Activated CD4-positive, alpha-beta T cell treated with anti-CD3 and anti-CD28 coated beads, Interleukin-2, Interleukin-6, amounts not matched to agents 100 ng/mL and 50 ng/mL, durations not matched to agents 16 hours and 8 hours (primary cell): ENCODE measurements around the gene METAP2.

Experiments used
- DNase-seq: peaks from one replicate; pipeline ENCODE4 v3.0.0-alpha.2; 2020

METAP2 gene

GRCh38 chr12:95553197-95553943 lies 79.4 kb downstream of the METAP2 start:
- no peak for DNase-seq

DNA sequence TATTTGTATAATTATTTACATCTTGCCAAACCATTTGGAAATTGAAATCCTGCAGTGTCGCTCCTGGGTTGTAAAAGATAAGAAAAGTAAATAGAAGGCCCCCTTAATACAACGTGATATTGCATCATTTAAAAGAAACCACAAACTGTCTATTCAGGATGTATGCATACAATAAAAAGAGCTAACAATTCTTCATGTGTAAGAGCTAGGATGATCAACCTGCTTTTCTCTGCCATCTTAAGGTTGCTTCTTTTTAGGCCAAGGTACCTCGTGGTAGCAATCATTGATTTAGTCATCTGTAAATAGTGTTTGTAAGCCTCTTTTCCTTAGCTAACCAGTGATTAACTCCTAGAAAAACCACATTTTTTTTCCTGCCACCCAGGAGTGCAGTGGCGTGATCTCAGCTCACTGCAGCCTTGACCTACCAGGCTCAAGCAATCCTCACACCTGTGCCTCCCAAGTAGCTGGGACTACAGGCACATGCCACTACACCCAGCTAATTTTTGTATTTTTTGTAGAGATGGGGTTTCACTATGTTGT lies 80.7 kb downstream of the METAP2 start:
- no peak for DNase-seq

DNA sequence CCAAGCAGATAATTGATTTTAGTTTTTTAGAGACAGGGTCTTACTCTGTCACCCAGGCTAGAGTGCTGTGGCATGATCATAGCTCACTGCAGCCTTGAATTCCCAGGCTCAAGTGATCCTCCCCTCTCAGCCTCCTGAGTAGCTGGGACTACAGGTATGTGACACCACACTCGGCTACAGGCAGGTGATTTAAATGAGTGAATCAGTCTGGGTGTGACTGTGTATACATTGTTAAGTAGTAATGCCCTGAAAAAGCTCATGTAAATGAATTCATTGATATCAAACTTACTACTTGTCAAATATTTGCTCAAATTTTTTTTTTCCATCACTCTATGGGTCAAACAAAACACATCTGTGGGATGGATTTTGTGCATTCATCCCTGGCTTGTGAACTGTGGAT lies 83.7 kb downstream of the METAP2 start:
- DNase-seq = no peak
